Activated naive CD8-positive, alpha-beta T cell treated with anti-CD3 and anti-CD28 coated beads for 36 hours (primary cell): ENCODE measurements around the gene STK32A. TPM values are rescaled to one million over a fixed set of nuclear protein-coding genes. Genes with fewer than 3 reads are reported as not detected.

Experiments
- DNase-seq: peaks from one replicate; pipeline ENCODE4 v3.0.0; 2021
- H3K27ac Mint-ChIP-seq: one replicate; pipeline ENCODE4 v1.8.0; 2022; ENCODE audit warnings: mild to moderate bottlenecking, moderate library complexity, mixed read lengths
- H3K27me3 Mint-ChIP-seq: one replicate; pipeline ENCODE4 v1.8.0; 2022; ENCODE audit warnings: mild to moderate bottlenecking, mixed read lengths
- H3K36me3 Mint-ChIP-seq: one replicate; pipeline ENCODE4 v1.8.0; 2021; ENCODE audit warnings: mild to moderate bottlenecking, mixed read lengths
- H3K4me1 Mint-ChIP-seq: one replicate; pipeline ENCODE4 v1.8.0; 2021; ENCODE audit warnings: mixed read lengths
- H3K4me3 Mint-ChIP-seq: one replicate; pipeline ENCODE4 v1.8.0; 2022; ENCODE audit warnings: mild to moderate bottlenecking, moderate library complexity, mixed read lengths
- H3K9me3 Mint-ChIP-seq: one replicate; pipeline ENCODE4 v1.8.0; 2022; ENCODE audit warnings: mixed read lengths
- total RNA-seq, 2 experiments: library from RNA; stranded (reverse); gene quantifications; one replicate each; pipeline ENCODE4 v1.2.3, GENCODE V29; 2021

STK32A gene
- total RNA-seq, 2 experiments from 2014 or later: not detected

- Mint-ChIP-seq H3K27ac (no peak overlapping the region), H3K4me3 (no peak overlapping the region), H3K27me3 (no peaks in the 10 kb centered on the region), H3K9me3 (no peaks in the 10 kb centered on the region), H3K36me3 (no peaks in the 10 kb centered on the region), H3K4me1 (no peaks in the 10 kb centered on the region)
- no peak for DNase-seq
Measured at GRCh38 chr5:147431586-147431985, 196.8 kb downstream of the STK32A start.

- Mint-ChIP-seq H3K27me3 (no peaks in the 10 kb centered on the region), H3K36me3 (no peaks in the 10 kb centered on the region), H3K4me3 (no peak overlapping the region), H3K27ac (no peak overlapping the region), H3K9me3 (no peaks in the 10 kb centered on the region), H3K4me1 (no peaks in the 10 kb centered on the region)
- DNase-seq: no peak
Measured at GRCh38 chr5:147432323-147432722, 197.5 kb downstream of the STK32A start.

- no peaks in the 10 kb centered on the region for H3K27me3 Mint-ChIP-seq
- no peaks in the 10 kb centered on the region for H3K9me3 Mint-ChIP-seq
- no peak for DNase-seq
- no peak overlapping the region for H3K4me3 Mint-ChIP-seq
- no peaks in the 10 kb centered on the region for H3K4me1 Mint-ChIP-seq
- no peaks in the 10 kb centered on the region for H3K36me3 Mint-ChIP-seq
- H3K27ac Mint-ChIP-seq: no peak overlapping the region
Measured at GRCh38 chr5:147434049-147434448, 199.2 kb downstream of the STK32A start.

- Mint-ChIP-seq H3K4me1 (no peaks in the 10 kb centered on the region), H3K27me3 (peaks cover 5% of the 10 kb centered on the region), H3K27ac (no peak overlapping the region), H3K4me3 (no peak overlapping the region), H3K9me3 (no peaks in the 10 kb centered on the region), H3K36me3 (no peaks in the 10 kb centered on the region)
- no peak for DNase-seq
Measured at GRCh38 chr5:147436596-147436995, 201.8 kb downstream of the STK32A start.

DNA sequence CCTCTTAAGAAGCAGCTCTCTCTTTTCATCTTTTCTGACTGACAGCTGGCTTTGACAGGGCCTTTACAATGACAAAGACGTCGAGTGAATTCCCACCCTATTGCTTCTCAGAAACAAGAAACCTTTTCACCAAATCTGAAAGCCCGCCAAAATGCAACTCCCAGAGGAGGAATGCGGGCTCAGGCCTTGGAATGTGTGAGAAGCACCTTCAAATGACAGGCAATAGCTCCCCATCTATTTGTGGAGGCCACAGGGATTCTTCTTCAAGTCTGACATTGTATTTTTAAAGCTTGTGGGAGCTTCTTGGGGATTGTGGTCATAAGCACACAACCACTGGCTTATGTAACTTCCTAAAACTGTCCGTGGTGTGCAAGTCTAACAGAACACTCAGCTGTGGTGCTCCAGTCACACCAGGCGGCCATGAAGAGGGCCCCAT is 202.4 kb downstream of the STK32A start:
- Mint-ChIP-seq H3K4me3 (no peak overlapping the region), H3K4me1 (no peaks in the 10 kb centered on the region), H3K36me3 (no peaks in the 10 kb centered on the region), H3K9me3 (no peaks in the 10 kb centered on the region), H3K27ac (no peak overlapping the region), H3K27me3 (peaks cover 5% of the 10 kb centered on the region)
- DNase-seq: no peak
